ENCODE results near the gene CAPZA1.

DNA sequence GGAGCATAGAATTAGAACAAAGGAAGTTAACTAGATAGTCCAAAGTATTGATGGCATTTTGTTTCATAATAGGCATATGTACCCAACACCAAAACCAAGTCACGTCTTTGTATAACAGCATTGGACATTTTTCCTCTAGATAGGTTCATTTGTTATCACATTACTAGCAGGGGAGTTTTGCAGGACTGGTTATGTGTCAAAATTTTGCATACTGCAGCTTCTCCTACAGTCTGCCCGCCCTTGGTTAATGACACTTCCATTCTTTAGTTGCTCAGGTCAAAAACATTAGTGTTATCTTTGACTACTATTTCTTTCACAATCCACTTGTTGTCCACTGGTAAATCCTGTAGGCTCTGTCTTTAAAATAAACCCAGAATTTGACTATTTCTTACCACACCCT lies 8.9 kb downstream of the CAPZA1 start:
- TF ChIP-seq, protein P1, sequence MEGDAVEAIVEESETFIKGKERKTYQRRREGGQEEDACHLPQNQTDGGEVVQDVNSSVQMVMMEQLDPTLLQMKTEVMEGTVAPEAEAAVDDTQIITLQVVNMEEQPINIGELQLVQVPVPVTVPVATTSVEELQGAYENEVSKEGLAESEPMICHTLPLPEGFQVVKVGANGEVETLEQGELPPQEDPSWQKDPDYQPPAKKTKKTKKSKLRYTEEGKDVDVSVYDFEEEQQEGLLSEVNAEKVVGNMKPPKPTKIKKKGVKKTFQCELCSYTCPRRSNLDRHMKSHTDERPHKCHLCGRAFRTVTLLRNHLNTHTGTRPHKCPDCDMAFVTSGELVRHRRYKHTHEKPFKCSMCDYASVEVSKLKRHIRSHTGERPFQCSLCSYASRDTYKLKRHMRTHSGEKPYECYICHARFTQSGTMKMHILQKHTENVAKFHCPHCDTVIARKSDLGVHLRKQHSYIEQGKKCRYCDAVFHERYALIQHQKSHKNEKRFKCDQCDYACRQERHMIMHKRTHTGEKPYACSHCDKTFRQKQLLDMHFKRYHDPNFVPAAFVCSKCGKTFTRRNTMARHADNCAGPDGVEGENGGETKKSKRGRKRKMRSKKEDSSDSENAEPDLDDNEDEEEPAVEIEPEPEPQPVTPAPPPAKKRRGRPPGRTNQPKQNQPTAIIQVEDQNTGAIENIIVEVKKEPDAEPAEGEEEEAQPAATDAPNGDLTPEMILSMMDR (IDR thresholded peaks at IDR 0.05) = no peak
- TF ChIP-seq TAF1 (IDR thresholded peaks at IDR 0.05; ENCODE audit: borderline replicate concordance, low read depth, low read length) = no peak
- TF ChIP-seq CHD2 (IDR thresholded peaks at IDR 0.05; ENCODE audit: low read length, partially characterized antibody) = no peak
- no peak for TF ChIP-seq POLR2AphosphoS5 (IDR thresholded peaks at IDR 0.05; ENCODE audit: low read depth, low read length)
- no peak for TF ChIP-seq SIN3A (IDR thresholded peaks at IDR 0.05; ENCODE audit: borderline replicate concordance, low read depth, low read length)
- no peak for TF ChIP-seq RAD21 (IDR thresholded peaks at IDR 0.05; ENCODE audit: low read length)
- no peak for TF ChIP-seq EP300 (IDR thresholded peaks at IDR 0.05; ENCODE audit: borderline replicate concordance in 1 of 2, low read depth in 1 of 2, low read length in 1 of 2)
- TF ChIP-seq, protein P2, sequence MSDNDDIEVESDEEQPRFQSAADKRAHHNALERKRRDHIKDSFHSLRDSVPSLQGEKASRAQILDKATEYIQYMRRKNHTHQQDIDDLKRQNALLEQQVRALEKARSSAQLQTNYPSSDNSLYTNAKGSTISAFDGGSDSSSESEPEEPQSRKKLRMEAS (IDR thresholded peaks at IDR 0.05; ENCODE audit: low read depth) = no peak
- no peak for TF ChIP-seq GATA2 (CRISPR knock-in tag; IDR thresholded peaks at IDR 0.05)

Measured in SK-N-SH (cell line).